Astrocyte (in vitro differentiated cells and primary cell): ENCODE data around the gene KLHL14.

ENCODE experiments used
- CTCF ChIP-seq: IDR thresholded peaks from 2 replicates; pipeline ENCODE4 v1.5.1; 2011; ENCODE audit warnings: low read depth, mild to moderate bottlenecking, inconsistent platforms, low read length, moderate library complexity; ENCODE audit not compliant: insufficient read depth
- EZH2 ChIP-seq: IDR thresholded peaks from 2 replicates; pipeline ENCODE4 v1.6.1; 2012; ENCODE audit warnings: mild to moderate bottlenecking, low read length, inconsistent platforms; ENCODE audit not compliant: insufficient read depth

GRCh38 chr18:32669549-32670165 is 103.2 kb downstream of the KLHL14 start:
- no peak for TF ChIP-seq EZH2
- TF ChIP-seq CTCF = no peak
